H1 (cell line): ENCODE results near the gene TBC1D23. TPM values are rescaled to one million over a fixed set of nuclear protein-coding genes. Genes with fewer than 3 reads are reported as not detected.

ENCODE experiments used
- CTCF ChIA-PET: fragments of 300-600 bp; sonication (Branson Sonifier 250); formaldehyde crosslinking; loops from one replicate; lab custom pipeline; 2021; ENCODE audit not compliant: partially characterized antibody; lab: Charles Lee
- POLR2A ChIA-PET: fragments of 300-600 bp; sonication (Branson Sonifier 250); formaldehyde crosslinking; loops from one replicate; lab custom pipeline; 2021; ENCODE audit warnings: inconsistent platforms; ENCODE audit not compliant: partially characterized antibody; lab: Charles Lee
- DNase-seq, 2 experiments: peaks; one replicate each; pipeline versions ENCODE4 v3.0.0 to v3.0.0-alpha.2; 2010 to 2022; ENCODE audit warnings: low spot score in 2 of 2, low read depth in 1 of 2, mixed read lengths in 1 of 2
- FAIRE-seq: peaks from 2 replicates; lab custom pipeline; 2011; peaks lifted over from hg19 to GRCh38; lab: Jason Lieb, UNC
- H2AFZ ChIP-seq: 2 replicates; pipeline ENCODE4 v1.8.1; 2012; ENCODE audit warnings: low read length, inconsistent platforms
- H2AK5ac ChIP-seq: 2 replicates; pipeline ENCODE4 v1.6.1; 2013; ENCODE audit warnings: low read depth, low read length
- H2BK120ac ChIP-seq: replicated peaks from 2 replicates; pipeline ENCODE3; 2013; ENCODE audit warnings: low read depth, low read length, inconsistent platforms
- H2BK12ac ChIP-seq: 2 replicates; pipeline ENCODE4 v1.6.1; 2013; ENCODE audit warnings: low read depth, low read length
- H2BK15ac ChIP-seq: 2 replicates; pipeline ENCODE4 v1.6.1; 2013; ENCODE audit warnings: low read length
- H2BK20ac ChIP-seq: 2 replicates; pipeline ENCODE4 v1.6.1; 2013; ENCODE audit warnings: low read length
- H2BK5ac ChIP-seq: 2 replicates; pipeline ENCODE4 v1.6.1; 2013; ENCODE audit warnings: low read depth, low read length
- H3K14ac ChIP-seq: 2 replicates; pipeline ENCODE4 v1.6.1; 2013; ENCODE audit warnings: inconsistent platforms; ENCODE audit not compliant: insufficient read length
- H3K18ac ChIP-seq: 2 replicates; pipeline ENCODE4 v1.6.1; 2013; ENCODE audit warnings: low read length; ENCODE audit errors: extremely low read depth
- H3K23ac ChIP-seq: 2 replicates; pipeline ENCODE4 v1.6.1; 2013; ENCODE audit warnings: inconsistent platforms; ENCODE audit not compliant: insufficient read length
- H3K23me2 ChIP-seq: 2 replicates; pipeline ENCODE4 v1.6.1; 2013; ENCODE audit warnings: low read depth, low read length
- H3K27ac ChIP-seq: 2 replicates; pipeline ENCODE4 v1.6.1; 2011; ENCODE audit warnings: low read depth, low read length, inconsistent platforms
- H3K27me3 ChIP-seq, 4 experiments: replicated peaks in 1 of 4; 1 replicate in 1 of 4; 2 replicates in 3 of 4; pipeline versions ENCODE4 v1.6.1 to v1.8.1; 2011 to 2013; ENCODE audit warnings: low read length in 3 of 4, mild to moderate bottlenecking in 3 of 4, inconsistent platforms in 2 of 4, mixed read lengths in 2 of 4, moderate library complexity in 1 of 4; ENCODE audit not compliant: control insufficient read depth in 3 of 4, insufficient read depth in 3 of 4; ENCODE audit errors: extremely low read depth in 1 of 4
- H3K36me3 ChIP-seq, 4 experiments: 2 replicates each; pipeline versions ENCODE4 v1.6.1 to v1.8.1; 2011 to 2013; ENCODE audit warnings: mild to moderate bottlenecking in 4 of 4, low read length in 3 of 4, moderate library complexity in 2 of 4, control low read depth in 1 of 4, inconsistent platforms in 1 of 4; ENCODE audit not compliant: insufficient read depth in 4 of 4, control insufficient read depth in 2 of 4
- H3K4ac ChIP-seq: replicated peaks from 2 replicates; pipeline ENCODE3; 2013; ENCODE audit warnings: low read length, low read depth, mixed read lengths, inconsistent platforms; ENCODE audit not compliant: insufficient read length
- H3K4me1 ChIP-seq, 4 experiments: replicated peaks in 1 of 4; 1 replicate in 1 of 4; 2 replicates in 3 of 4; pipeline versions ENCODE4 v1.6.1 to v1.8.1; 2011 to 2013; ENCODE audit warnings: low read length in 3 of 4, inconsistent platforms in 2 of 4, mixed read lengths in 1 of 4; ENCODE audit not compliant: insufficient read depth in 4 of 4, control insufficient read depth in 3 of 4
- H3K4me2 ChIP-seq, 2 experiments: 2 replicates each; pipeline versions ENCODE4 v1.6.1 to v1.8.1; 2011 to 2013; ENCODE audit warnings: low read depth in 2 of 2, low read length in 2 of 2, control low read depth in 1 of 2, inconsistent platforms in 1 of 2, mild to moderate bottlenecking in 1 of 2; ENCODE audit not compliant: insufficient read depth in 1 of 2
- H3K4me3 ChIP-seq, 4 experiments: fragments of 200-600, 300-600 bp in 1 of 4; sonication (generic), shearing (Covaris generic), sonication (Bioruptor Twin) in 1 of 4; 2 replicates each; pipeline versions ENCODE4 v1.5.1 to v1.8.1; 2011 to 2016; ENCODE audit warnings: low read length in 4 of 4, low read depth in 3 of 4, control low read depth in 2 of 4, inconsistent platforms in 2 of 4, mild to moderate bottlenecking in 2 of 4, mixed read lengths in 1 of 4, moderate library complexity in 1 of 4; ENCODE audit not compliant: insufficient read depth in 2 of 4; ENCODE audit errors: extremely low read depth in 1 of 4
- H3K56ac ChIP-seq: replicated peaks from 2 replicates; pipeline ENCODE3; 2013; ENCODE audit warnings: low read depth, mild to moderate bottlenecking, mixed read lengths, low read length, inconsistent platforms; ENCODE audit not compliant: insufficient read length
- H3K79me1 ChIP-seq: 2 replicates; pipeline ENCODE4 v1.6.1; 2013; ENCODE audit warnings: low read depth, low read length, control low read depth
- H3K79me2 ChIP-seq, 2 experiments: 2 replicates each; pipeline versions ENCODE4 v1.6.1 to v1.8.1; 2012 to 2013; ENCODE audit warnings: low read length in 2 of 2, mild to moderate bottlenecking in 2 of 2, inconsistent platforms in 1 of 2; ENCODE audit not compliant: insufficient read depth in 2 of 2, control insufficient read depth in 1 of 2
- H3K9ac ChIP-seq, 4 experiments: replicated peaks in 1 of 4; 1 replicate in 1 of 4; 2 replicates in 3 of 4; pipeline versions ENCODE4 v1.6.1 to v1.8.1; 2011 to 2013; ENCODE audit warnings: low read depth in 3 of 4, low read length in 3 of 4, control low read depth in 2 of 4, mild to moderate bottlenecking in 2 of 4, moderate library complexity in 2 of 4, inconsistent platforms in 1 of 4; ENCODE audit errors: extremely low read depth in 1 of 4
- H3K9me3 ChIP-seq, 2 experiments: 2 replicates each; pipeline versions ENCODE4 v1.6.1 to v1.8.1; 2012 to 2013; ENCODE audit warnings: mild to moderate bottlenecking in 2 of 2, moderate library complexity in 2 of 2, control low read depth in 1 of 2, inconsistent platforms in 1 of 2, low read depth in 1 of 2, low read length in 1 of 2, mixed read lengths in 1 of 2; ENCODE audit not compliant: insufficient read depth in 2 of 2
- H4K20me1 ChIP-seq, 2 experiments: replicated peaks in 1 of 2; 2 replicates each; pipeline versions ENCODE3 to v1.8.1; 2011 to 2013; ENCODE audit warnings: inconsistent platforms in 2 of 2, low read length in 2 of 2, mild to moderate bottlenecking in 1 of 2; ENCODE audit not compliant: insufficient read depth in 2 of 2, control insufficient read depth in 1 of 2
- H4K5ac ChIP-seq: 2 replicates; pipeline ENCODE4 v1.6.1; 2013; ENCODE audit warnings: low read length, low read depth, mixed read lengths, inconsistent platforms; ENCODE audit not compliant: insufficient read length
- H4K8ac ChIP-seq: 2 replicates; pipeline ENCODE4 v1.8.0; 2013; ENCODE audit warnings: mild to moderate bottlenecking, moderate library complexity, low read length, inconsistent platforms; ENCODE audit not compliant: insufficient read depth; ENCODE audit errors: extremely low read depth
- H4K91ac ChIP-seq: replicated peaks from 2 replicates; pipeline ENCODE3; 2013; ENCODE audit warnings: low read length, mixed read lengths, inconsistent platforms; ENCODE audit not compliant: insufficient read length
- KDM5A ChIP-seq: fragments of 200-600 bp; IDR thresholded peaks from 2 replicates; pipeline ENCODE4 v1.7.1; 2012; ENCODE audit warnings: mild to moderate bottlenecking, low read length, inconsistent platforms, mixed read lengths
- WGBS, 2 experiments: shearing (Covaris generic) in 1 of 2; methylation state at CpG; one replicate each; pipeline versions ENCODE4 v1.1.6 to v1.1.7; 2013 to 2015; ENCODE audit warnings: low lambda C conversion rate in 2 of 2, mixed read lengths in 2 of 2, inconsistent platforms in 1 of 2, low coverage in 1 of 2, missing lambda C conversion rate in 1 of 2; ENCODE audit not compliant: insufficient replicate concordance in 2 of 2, insufficient coverage in 1 of 2, insufficient read length in 1 of 2; ENCODE audit errors: extremely low coverage in 1 of 2, missing lambda C conversion rate in 1 of 2; 5-methylcytosine and 5-hydroxymethylcytosine counted together
- polyA plus RNA-seq, 7 experiments: library from polyadenylated mRNA; depleted of rRNA in 3 of 7; stranded (reverse) in 5 of 7; unstranded in 2 of 7; fragments of >200 nt in 5 of 7; fragments of 200-250 nt in 2 of 7; gene quantifications; 1 replicate in 5 of 7; 2 replicates in 1 of 7; 4 replicates in 1 of 7; pipeline versions ENCODE4 v1.2.1 to v1.2.3, GENCODE V29; 2011 to 2013; ENCODE audit warnings: missing spikeins in 2 of 7, mixed read lengths in 2 of 7
- total RNA-seq: library from RNA; stranded (reverse); fragmentation: NEBNext Ultra II Directional; extraction: Animal tissue kit (Norgen Biotek cat#: 25700); gene quantifications from 2 replicates; pipeline ENCODE4 v1.2.1, GENCODE V29; 2021

TBC1D23 gene
- total and polyA plus RNA-seq, 2 of the 8 experiments (the other 6 are each of a cell fraction or from before 2014, with no cell fraction given) = 6.4 to 29.3 TPM

GRCh38 chr3:100299016-100299415 is 38.2 kb downstream of the TBC1D23 start:
- no peak overlapping the region for H4K91ac ChIP-seq
- peaks cover 0 to 6% (median 3%) of the 10 kb centered on the region in 4 experiments; a peak in 3 of 8 replicates for H3K36me3 ChIP-seq
- no peaks in the 10 kb centered on the region for H3K23me2 ChIP-seq
- POLR2A ChIA-PET = no interaction called here
- H3K9ac ChIP-seq = no peak overlapping the region
- H3K4me3 ChIP-seq = no peak overlapping the region
- TF ChIP-seq KDM5A = no peak
- TF ChIP-seq, all 59 proteins: peak for 0
- Histone ChIP-seq H4K5ac (no peak overlapping the region), H2AFZ (no peak overlapping the region), H3K4ac (no peak overlapping the region), H3K4me2 (no peak overlapping the region), H2BK20ac (no peak overlapping the region), H4K8ac (no peak overlapping the region), H3K4me1 (no peaks in the 10 kb centered on the region), H2BK15ac (no peak overlapping the region), H2BK5ac (no peak overlapping the region), H3K14ac (no peak overlapping the region), H2BK120ac (no peak overlapping the region), H3K18ac (no peak overlapping the region), H3K56ac (no peak overlapping the region), H2AK5ac (no peak overlapping the region), H4K20me1 (no peaks in the 10 kb centered on the region), H3K27ac (no peak overlapping the region), H3K79me2 (no peaks in the 10 kb centered on the region), H3K79me1 (no peaks in the 10 kb centered on the region), H3K9me3 (no peaks in the 10 kb centered on the region), H3K23ac (no peak overlapping the region), H3K27me3 (no peaks in the 10 kb centered on the region), H2BK12ac (no peak overlapping the region)
- no peak for FAIRE-seq
- WGBS, 2 experiments = 90% methylated on average over 4 of the region's 4 CpGs; no CpG with 5 or more reads in 1 of the 2 experiments
- CTCF ChIA-PET = interaction anchor here (1.2 kb wide), 1 partner anchor 60 kb away, joined by 4 read pairs; no protein-coding TSS in a partner anchor
- no peak for DNase-seq
